DMS153 (cell line): ENCODE results near the gene CHRM4.

Experiments used
- DNase-seq: peaks from one replicate; lab custom pipeline; 2025; lab: John Stamatoyannopoulos, UW

The CHRM4 gene

DNA sequence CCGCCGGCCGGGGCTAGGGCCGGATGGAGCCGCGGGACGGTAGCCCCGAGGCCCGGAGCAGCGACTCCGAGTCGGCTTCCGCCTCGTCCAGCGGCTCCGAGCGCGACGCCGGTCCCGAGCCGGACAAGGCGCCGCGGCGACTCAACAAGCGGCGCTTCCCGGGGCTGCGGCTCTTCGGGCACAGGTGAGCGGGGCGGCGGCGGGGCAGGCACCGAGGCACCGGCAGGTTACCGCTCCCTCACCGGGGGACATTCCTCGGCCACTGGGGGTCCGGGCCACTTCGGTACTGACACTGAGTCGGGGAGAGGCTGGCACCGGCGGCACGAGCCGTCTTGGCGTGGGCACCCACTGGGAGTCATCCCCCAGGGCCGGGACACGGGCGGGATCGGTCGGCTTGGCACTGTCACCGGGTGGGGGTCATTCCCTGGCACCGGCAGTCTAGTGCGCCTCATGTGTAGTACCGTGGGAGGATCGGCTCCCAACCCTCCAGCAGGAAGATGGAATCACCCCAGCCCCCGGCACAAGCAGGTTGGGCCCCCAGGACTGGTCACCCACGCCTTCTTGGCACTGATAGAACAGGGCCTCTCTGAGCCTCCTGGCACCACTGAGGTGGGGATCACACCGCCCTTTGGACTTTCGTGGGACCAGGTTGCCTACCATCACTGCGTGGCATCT is 43.8 kb downstream of the CHRM4 start:
- DNase-seq: no peak

DNA sequence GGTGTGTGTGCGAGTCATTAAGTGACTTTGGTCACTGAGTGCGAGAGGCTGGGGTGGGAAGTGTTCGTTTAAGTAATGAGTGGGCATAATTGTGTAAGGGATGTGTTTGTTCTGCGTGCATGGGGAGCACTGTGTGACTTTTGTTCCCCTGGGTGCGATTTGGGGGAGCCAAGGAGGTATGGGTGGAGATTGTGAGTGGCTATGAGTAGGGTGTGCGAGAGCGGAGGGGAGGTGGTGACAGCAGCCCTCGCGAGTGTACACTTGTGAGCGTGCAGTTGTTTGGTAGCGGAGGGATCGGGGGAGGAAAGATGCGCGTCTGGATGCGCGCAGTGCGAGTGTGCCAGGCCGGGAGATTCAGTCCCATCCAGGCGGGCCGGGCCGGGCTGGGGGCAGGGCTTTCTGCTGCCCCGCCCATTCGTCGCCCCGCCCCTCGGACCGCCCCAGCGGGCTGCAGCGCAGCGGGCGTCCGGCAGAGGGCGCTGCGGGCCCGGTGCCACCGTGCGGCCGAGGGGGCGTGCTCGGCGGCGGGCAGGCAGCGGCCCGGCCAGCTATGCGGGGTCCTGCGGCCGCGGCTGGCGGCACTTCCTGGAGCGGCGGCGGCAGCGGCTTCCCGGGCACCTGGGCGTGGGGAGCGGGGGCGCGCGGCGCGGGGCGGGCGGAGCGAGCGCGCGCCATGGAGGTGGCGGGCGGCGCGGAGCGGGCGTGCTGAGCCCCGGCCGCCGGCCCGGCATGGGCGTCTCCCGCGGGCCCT is 44.5 kb downstream of the CHRM4 start, which contains the start of gene DGKZ:
Gene DGKZ (plus strand): TSS at position 578 of the 751 bp plus-strand sequence. CDS start 197 bp downstream, outside the sequence.
- DNase-seq: peak; percentile 58

DNA sequence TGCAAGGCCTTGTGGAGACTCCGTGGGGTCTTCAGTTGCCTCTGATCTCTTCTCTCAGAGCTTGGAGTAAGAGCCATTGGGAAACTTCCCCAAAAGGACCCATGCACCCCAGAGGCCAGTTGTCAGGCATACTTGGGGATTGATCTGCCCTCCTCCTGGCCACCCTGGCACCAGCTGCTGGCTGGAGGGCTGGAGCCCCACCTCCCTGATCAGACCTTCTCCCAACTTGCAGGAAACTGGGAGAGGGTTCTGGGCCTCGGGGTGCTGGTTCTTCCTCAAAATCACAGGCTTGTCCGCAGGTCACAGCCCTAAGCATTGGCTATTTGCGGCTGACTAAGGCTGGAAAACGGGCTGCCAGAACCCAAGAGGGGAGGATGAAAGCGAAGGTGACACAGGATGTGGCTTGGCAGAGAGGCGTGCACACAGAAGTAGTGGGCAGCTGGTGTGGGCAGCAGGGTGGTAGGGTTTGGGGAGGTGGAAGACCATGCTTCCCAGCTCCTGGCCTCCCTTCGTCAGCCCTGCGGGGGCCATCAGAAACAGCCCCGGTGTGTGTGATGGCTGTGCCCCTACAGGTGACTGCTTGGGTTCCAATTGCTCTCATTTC is 45.6 kb downstream of the CHRM4 start:
- no peak for DNase-seq

DNA sequence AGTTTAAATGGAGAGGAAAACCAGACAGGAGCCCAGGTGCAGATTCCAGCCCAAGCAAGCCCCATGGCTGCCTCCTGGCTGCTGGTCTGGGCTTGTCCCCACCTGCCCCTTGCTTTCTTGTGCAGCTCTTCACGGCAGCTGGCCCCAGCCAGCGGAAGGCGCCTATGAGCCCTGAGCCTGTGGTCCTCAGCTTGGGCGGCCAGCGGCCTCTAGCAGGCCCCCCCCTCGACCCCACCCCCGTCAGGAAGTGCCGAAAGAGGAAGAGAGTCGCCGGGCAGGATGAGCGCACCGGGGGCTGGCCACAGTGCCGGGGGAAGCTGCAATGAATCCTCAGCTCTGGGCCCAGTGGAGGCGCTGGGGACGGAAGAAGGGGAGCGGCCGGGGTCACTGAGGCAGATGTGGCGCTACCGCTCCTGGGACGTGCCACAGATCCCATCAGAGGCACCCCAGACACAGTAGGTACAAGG is 46.4 kb downstream of the CHRM4 start:
- DNase-seq: peak; percentile 63

DNA sequence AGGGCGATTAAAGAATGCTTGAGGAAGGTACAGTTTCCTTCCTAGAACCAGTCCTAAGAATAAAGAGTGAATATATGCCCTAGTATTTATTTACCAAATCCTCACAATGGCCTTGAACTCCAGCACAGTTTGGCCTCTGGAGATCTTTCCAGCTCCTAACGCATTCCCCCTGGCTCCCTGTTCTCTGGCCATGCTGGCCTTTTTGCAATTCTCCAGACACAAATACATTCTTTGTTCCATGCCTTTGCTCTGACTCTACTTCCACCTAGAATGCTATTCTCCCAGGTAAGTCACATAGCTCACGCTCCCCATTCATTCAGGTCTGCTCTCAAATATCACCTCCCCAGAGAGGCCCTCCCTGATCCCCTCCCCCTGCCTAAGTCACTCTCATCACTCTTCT is 48.1 kb downstream of the CHRM4 start:
- DNase-seq: no peak

DNA sequence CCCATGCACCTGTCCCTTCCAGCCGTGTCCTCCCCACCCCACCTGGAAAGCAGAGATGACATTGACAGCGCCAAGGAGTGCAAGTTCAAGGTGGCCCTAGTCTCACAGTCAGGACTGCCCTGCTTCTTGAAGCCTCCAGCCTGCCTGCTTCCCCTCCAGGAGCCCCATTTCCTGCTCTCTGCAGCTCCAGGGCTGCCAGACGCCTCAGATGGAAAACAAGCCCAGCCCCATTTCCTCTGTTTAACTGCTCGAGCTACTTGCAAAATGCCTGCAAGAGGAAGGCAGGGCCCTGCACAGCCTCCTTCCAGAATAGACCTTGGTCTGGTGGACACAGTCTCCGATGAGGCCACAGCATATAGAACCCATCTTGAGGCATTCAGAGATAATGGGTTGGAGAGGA is 49.3 kb downstream of the CHRM4 start:
- DNase-seq: no peak

DNA sequence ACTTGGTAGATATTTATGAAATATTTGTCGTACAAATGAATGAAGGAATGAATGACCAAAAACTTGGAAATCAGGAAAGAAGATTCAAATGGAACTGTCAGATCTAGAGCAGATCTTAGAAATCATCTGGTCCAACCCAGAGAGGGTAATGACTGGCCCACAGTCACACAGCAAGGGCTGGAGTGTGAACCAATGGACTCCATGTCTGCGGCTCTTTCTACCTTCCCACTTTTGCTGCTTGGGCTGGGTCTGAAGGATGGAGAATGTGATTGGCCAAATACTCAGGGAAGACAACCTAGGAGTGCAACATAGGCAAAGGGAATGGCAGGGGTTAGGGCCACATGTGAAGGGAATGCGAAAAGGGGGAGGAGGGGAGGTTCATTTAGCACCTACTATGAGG is 50.1 kb downstream of the CHRM4 start:
- no peak for DNase-seq

DNA sequence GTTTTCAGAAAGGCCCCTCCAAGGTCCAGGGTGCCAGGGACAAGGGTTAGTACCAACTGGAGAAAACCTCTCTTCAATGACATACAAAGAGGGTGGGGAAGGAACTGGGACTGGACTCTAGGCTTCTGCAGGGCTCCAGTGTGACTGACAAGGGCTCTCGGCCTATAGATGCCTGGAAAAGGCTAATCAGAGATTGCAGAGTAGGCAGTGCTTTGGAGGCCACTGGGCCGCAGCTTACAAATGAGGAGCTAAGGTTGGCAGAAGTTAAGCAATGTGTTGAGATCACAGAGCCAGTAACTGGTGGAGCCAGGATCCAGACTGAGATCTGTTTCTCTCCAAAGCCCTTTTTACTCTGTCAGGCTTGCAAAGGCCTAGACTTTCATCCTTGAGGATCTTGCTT is 51.8 kb downstream of the CHRM4 start:
- no peak for DNase-seq

DNA sequence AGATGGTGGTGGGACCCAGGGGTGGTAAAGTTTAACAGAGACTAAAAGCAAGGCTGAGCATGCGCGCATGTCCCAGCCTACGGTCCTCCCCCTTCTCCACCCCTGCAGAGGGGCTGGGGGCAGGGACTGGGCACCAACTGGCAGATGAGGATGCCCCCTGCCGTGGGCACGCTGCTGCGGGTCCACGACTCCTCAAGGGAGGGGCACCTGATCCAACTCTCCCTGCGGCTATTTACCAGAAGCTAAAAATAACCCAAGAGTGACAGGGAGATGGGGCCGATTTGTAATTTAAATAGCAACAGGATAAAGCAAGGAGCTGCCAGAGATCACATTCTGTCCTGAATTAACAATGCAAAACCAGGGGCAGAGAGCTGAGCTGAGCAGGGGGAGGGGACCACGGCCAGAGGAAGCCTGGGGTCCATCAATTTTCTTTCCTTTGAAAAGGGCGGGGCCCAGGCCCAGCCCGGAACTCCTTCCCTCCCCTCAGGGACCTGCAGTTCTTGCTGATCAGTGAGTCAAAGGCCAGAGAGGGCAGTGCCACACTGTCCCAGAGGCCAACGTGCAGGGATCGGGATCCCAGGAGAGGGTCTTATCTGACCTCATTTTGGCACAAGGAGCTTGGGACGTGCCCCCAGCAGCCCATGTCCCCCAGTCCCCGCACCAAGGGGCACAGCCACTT is 52.4 kb downstream of the CHRM4 start:
- peak; percentile 55 for DNase-seq

DNA sequence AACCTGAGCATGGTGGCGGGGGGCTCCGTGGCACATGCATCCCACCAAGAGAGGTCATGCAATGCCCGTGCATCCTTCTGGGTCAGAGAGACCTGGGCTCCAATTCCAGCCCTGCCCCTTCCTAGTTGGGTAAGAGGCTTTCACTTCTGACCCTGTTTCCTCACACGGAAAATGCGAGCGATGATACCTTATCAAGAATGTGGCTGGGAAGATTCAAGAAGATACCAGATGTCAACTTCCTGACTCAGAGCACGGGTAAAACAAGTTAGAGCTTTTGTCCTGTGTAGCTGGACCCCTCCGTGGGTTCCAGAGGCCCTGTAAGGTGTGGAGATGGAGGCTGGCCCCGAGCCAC is 53.0 kb downstream of the CHRM4 start:
- no peak for DNase-seq

DNA sequence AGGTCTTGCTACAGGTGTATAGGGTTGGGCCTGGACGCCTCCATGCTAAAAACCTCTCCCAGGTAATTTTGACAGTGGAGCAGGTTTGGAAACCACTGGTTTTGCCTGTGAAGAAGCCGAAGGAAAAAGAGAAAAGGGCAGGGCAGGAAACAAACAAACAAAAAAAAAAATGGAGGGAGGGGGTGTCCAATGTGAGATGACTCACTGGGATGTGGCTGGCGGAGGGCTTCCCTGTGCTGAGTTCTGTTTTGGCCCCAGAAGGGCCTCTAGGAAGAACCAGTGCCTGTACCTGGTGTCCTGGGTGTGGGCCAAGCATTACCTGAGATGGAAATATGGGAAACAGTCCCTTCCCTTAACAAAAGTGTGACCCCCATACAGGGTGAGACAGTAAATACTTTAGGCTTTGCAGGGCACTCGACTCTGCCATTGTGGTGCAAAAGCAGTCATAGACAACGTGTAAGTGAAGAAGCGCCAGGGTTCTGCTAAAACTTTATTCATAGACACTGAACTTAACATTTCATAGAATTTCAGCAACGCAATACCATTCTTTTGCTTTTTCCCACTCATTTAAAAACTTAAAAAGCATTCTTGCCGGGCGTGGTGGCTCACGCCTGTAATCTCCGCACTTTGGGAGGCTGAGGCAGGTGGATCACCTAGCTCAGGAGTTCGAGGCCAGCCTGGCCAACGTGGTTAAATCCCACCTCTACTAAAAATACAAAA is 53.8 kb downstream of the CHRM4 start:
- no peak for DNase-seq

DNA sequence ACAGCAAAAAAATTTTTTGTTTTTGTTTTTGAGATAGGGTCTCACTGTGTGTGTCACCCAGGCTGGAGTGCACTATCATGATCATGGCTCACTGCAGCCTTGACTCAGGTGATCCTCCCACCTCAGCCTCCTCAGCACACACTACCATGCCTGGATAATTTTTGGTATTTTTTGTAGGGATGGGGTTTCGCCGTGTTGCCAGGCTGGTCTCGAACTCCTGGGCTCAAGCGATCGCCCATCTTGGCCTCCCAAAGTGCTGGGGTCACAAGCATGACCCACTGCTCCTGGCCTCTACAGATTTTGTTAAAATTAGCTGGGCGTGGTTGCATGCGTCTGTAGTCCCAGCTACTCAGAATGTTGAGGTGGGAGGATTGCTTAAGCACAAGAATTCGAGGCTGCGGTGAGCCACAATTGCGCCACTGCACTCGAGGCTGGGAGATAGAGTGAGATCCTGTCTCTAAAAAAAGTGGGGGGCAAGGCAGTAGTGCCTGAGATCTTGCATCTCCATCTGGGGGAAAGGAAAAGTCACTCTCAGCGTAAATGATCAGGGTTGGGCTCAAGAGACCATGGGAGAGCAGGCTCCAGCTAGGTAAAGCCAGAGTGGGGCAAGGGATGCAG is 54.9 kb downstream of the CHRM4 start:
- no peak for DNase-seq

DNA sequence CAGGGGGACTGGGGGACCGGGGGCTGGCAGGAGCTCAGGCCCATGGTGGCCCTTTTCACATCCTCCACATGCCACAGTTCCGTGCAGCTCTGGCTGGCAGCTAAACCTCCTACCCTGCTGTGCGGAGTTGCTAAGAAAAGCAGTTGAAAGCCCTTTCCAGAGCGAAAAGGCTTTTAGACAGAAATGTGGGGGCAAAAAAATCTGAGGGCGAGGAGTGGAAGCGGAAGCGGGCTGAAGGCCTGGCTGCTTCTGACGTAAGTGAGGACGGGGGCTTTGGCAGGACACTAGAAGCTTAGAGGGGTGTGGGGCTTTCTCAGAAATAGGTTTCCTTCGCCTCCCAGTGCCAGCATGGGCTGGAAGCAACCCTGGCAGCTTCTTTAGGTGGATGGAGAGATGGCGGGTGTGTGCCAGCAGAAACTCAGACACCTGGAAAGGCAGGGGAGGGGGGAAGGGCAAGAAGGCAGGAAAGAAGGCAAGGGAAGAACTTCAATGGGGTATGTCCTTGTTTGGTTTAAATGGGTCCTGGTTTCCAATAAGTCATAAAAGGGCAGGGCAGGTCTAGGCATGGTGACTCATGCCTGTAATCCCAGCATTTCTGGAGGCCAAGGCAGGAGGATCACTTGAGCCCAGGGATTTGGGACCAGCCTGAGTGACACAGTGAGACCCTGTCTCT is 55.5 kb downstream of the CHRM4 start:
- DNase-seq: no peak

DNA sequence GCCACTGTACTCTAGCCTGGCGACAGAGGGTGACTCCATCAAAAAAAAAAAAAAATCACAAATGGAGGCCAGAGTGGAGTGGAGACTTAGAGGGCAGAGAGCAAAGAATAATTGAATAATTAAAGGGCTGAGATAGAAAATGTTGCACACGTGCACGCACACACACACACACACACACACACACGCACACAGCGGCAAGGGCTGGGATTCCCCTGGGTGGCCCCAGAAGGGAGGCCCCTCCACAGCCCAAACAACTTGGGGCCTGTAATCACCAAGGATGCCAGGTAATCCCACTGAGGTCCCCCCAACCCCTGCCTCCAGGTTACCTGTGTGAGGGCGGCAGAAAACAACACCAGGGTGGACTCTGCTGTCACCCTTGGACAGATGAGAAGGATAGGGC is 56.3 kb downstream of the CHRM4 start:
- DNase-seq: no peak

DNA sequence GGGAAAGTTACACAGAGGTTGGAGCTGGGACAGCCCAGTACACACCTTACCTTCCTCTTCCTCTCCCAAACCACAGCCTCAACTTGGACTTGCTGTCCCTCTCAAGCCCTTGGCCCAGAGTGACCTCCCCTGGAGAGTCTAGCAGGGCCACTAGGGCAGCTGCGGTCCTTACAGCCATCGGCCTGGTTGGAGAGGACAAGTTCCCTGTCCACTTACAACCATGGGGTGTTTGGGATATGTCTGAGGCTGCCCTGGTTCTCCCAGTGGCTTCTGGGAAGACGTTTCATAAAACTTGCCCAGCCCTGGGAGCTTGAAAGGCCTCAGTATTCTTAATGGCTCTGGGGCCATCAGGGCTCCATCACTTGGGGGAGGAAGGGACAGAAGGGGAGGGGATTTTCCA is 57.4 kb downstream of the CHRM4 start:
- DNase-seq: no peak
